ENCODE measurements around the gene TAS2R13. TPM values are rescaled to one million over a fixed set of nuclear protein-coding genes. Genes with fewer than 3 reads are reported as not detected.

The TAS2R13 gene
- polyA plus RNA-seq (ENCODE audit: insufficient read length in 4 of 4), result under 1 TPM in 2 of 4 donors, not detected in 2; 0.19 to 0.21 TPM

- DNase-seq (ENCODE audit: low read depth in 4 of 4, low spot score in 2 of 4), result no peak
Observed at GRCh38 chr12:10909462-10909861, at the start of gene TAS2R13. TSS of gene TAS2R13 (minus strand) at chr12:10909562. CDS start at chr12:10909298, 264 bp downstream.

GRCh38 chr12:10957741-10958140, 48.4 kb upstream of the TAS2R13 start:
- DNase-seq (ENCODE audit: low read depth in 4 of 4, low spot score in 2 of 4), result no peak

- DNase-seq (ENCODE audit: low read depth in 4 of 4, low spot score in 2 of 4), result no peak
Observed at GRCh38 chr12:10956085-10956484, 46.7 kb upstream of the TAS2R13 start.

- no peak for DNase-seq (ENCODE audit: low read depth in 4 of 4, low spot score in 2 of 4)
Observed at GRCh38 chr12:10952645-10953044, 43.3 kb upstream of the TAS2R13 start.

- no peak for DNase-seq (ENCODE audit: low read depth in 4 of 4, low spot score in 2 of 4)
Observed at GRCh38 chr12:10943167-10943566, 33.8 kb upstream of the TAS2R13 start.

GRCh38 chr12:10941916-10942607, 32.7 kb upstream of the TAS2R13 start:
- no peak for DNase-seq (ENCODE audit: low read depth in 4 of 4, low spot score in 2 of 4)

GRCh38 chr12:10941369-10941768, 32.0 kb upstream of the TAS2R13 start:
- DNase-seq (ENCODE audit: low read depth in 4 of 4, low spot score in 2 of 4), result no peak

- no peak for DNase-seq (ENCODE audit: low read depth in 4 of 4, low spot score in 2 of 4)
Observed at GRCh38 chr12:10940389-10940788, 31.0 kb upstream of the TAS2R13 start.

- no peak for DNase-seq (ENCODE audit: low read depth in 4 of 4, low spot score in 2 of 4)
Observed at GRCh38 chr12:10939163-10939562, 29.8 kb upstream of the TAS2R13 start, which contains the start of gene TAS2R14. TSS of gene TAS2R14 (minus strand) at chr12:10939263. CDS start at chr12:10939207, 56 bp downstream.

- no peak for DNase-seq (ENCODE audit: low read depth in 4 of 4, low spot score in 2 of 4)
Observed at GRCh38 chr12:10936506-10936905, 27.1 kb upstream of the TAS2R13 start.

GRCh38 chr12:10928746-10929286, 19.5 kb upstream of the TAS2R13 start, which contains the start of gene PRH2:
TSS of gene PRH2 (plus strand) at chr12:10929236. CDS start at chr12:10929274, 38 bp downstream.
- no peak for DNase-seq (ENCODE audit: low read depth in 4 of 4, low spot score in 2 of 4)

GRCh38 chr12:10926269-10926668, 16.9 kb upstream of the TAS2R13 start:
- DNase-seq (ENCODE audit: low read depth in 4 of 4, low spot score in 2 of 4), result no peak

GRCh38 chr12:10919809-10920208, 10.4 kb upstream of the TAS2R13 start:
- no peak for DNase-seq (ENCODE audit: low read depth in 4 of 4, low spot score in 2 of 4)

- DNase-seq (ENCODE audit: low read depth in 4 of 4, low spot score in 2 of 4), result no peak
Observed at GRCh38 chr12:10910380-10910779, 1.0 kb upstream of the TAS2R13 start.

- no peak for DNase-seq (ENCODE audit: low read depth in 4 of 4, low spot score in 2 of 4)
Observed at GRCh38 chr12:10904686-10905085, 4.7 kb downstream of the TAS2R13 start.

GRCh38 chr12:10901427-10901826, 7.9 kb downstream of the TAS2R13 start:
- DNase-seq (ENCODE audit: low read depth in 4 of 4, low spot score in 2 of 4), result no peak

- DNase-seq (ENCODE audit: low read depth in 4 of 4, low spot score in 2 of 4), result no peak
Observed at GRCh38 chr12:10900972-10901371, 8.4 kb downstream of the TAS2R13 start.

- DNase-seq (ENCODE audit: low read depth in 4 of 4, low spot score in 2 of 4), result no peak
Observed at GRCh38 chr12:10900530-10900929, 8.8 kb downstream of the TAS2R13 start.

GRCh38 chr12:10896854-10897253, 12.5 kb downstream of the TAS2R13 start:
- DNase-seq (ENCODE audit: low read depth in 4 of 4, low spot score in 2 of 4), result no peak

- no peak for DNase-seq (ENCODE audit: low read depth in 4 of 4, low spot score in 2 of 4)
Observed at GRCh38 chr12:10891937-10892336, 17.4 kb downstream of the TAS2R13 start.

- DNase-seq (ENCODE audit: low read depth in 4 of 4, low spot score in 2 of 4), result no peak
Observed at GRCh38 chr12:10889226-10889625, 20.1 kb downstream of the TAS2R13 start.

GRCh38 chr12:10884086-10884725, 25.2 kb downstream of the TAS2R13 start, which contains the start of gene PRH1:
TSS of gene PRH1 (minus strand) at chr12:10884255. CDS start at chr12:10884217, 38 bp downstream.
- DNase-seq (ENCODE audit: low read depth in 4 of 4, low spot score in 2 of 4), result no peak
